H9 (cell line): ENCODE measurements around the gene CDH4. TPM values are rescaled to one million over a fixed set of nuclear protein-coding genes. Genes with fewer than 3 reads are reported as not detected.

Experiments used
- DNase-seq: peaks from one replicate; pipeline ENCODE4 v3.0.0-alpha.2; 2017
- H2AFZ ChIP-seq: one replicate; pipeline ENCODE4 v1.6.1; 2013; ENCODE audit warnings: mild to moderate bottlenecking, low read length, control low read depth, moderate library complexity
- H2AK5ac ChIP-seq: 2 replicates; pipeline ENCODE4 v1.6.1; 2013; ENCODE audit warnings: low read length, control low read depth, mixed read lengths; ENCODE audit not compliant: insufficient read length
- H2BK120ac ChIP-seq: one replicate; pipeline ENCODE4 v1.6.1; 2013; ENCODE audit warnings: low read depth, mild to moderate bottlenecking, low read length, control low read depth, inconsistent platforms; ENCODE audit not compliant: poor library complexity, severe bottlenecking
- H2BK12ac ChIP-seq: 2 replicates; pipeline ENCODE4 v1.6.1; 2013; ENCODE audit warnings: low read length, control low read depth, mixed read lengths, low read depth; ENCODE audit not compliant: insufficient read length
- H2BK15ac ChIP-seq: 2 replicates; pipeline ENCODE4 v1.6.1; 2013; ENCODE audit warnings: low read depth, low read length, control low read depth
- H2BK20ac ChIP-seq: one replicate; pipeline ENCODE4 v1.6.1; 2013; ENCODE audit warnings: low read depth, mild to moderate bottlenecking, low read length, control low read depth, inconsistent platforms; ENCODE audit not compliant: poor library complexity, severe bottlenecking
- H2BK5ac ChIP-seq: 2 replicates; pipeline ENCODE4 v1.6.1; 2013; ENCODE audit warnings: low read length, control low read depth, mixed read lengths; ENCODE audit not compliant: insufficient read length
- H3K14ac ChIP-seq: 2 replicates; pipeline ENCODE4 v1.6.1; 2013; ENCODE audit warnings: low read length, control low read depth; ENCODE audit not compliant: insufficient read depth
- H3K18ac ChIP-seq: 2 replicates; pipeline ENCODE4 v1.6.1; 2013; ENCODE audit warnings: low read depth, mild to moderate bottlenecking, mixed read lengths, low read length, control low read depth; ENCODE audit not compliant: insufficient read length
- H3K23ac ChIP-seq: 2 replicates; pipeline ENCODE4 v1.6.1; 2013; ENCODE audit warnings: low read length, control low read depth, mixed read lengths, low read depth; ENCODE audit not compliant: insufficient read length
- H3K23me2 ChIP-seq: 2 replicates; pipeline ENCODE4 v1.6.1; 2013; ENCODE audit warnings: low read depth, mild to moderate bottlenecking, mixed read lengths, low read length, control low read depth; ENCODE audit not compliant: insufficient read length, poor library complexity, severe bottlenecking
- H3K27ac ChIP-seq: 2 replicates; pipeline ENCODE4 v1.5.1; 2013; ENCODE audit warnings: low read length, control low read depth, mixed read lengths, low read depth; ENCODE audit not compliant: insufficient read length
- H3K27me3 ChIP-seq: 2 replicates; pipeline ENCODE4 v1.6.1; 2013; ENCODE audit warnings: low read length, control low read depth, inconsistent platforms; ENCODE audit not compliant: insufficient read depth
- H3K4ac ChIP-seq: 2 replicates; pipeline ENCODE4 v1.6.1; 2013; ENCODE audit warnings: low read depth, mild to moderate bottlenecking, control low read depth, inconsistent platforms, low read length, moderate library complexity
- H3K4me1 ChIP-seq: 2 replicates; pipeline ENCODE4 v1.6.1; 2013; ENCODE audit warnings: low read length, control low read depth, inconsistent platforms; ENCODE audit not compliant: insufficient read depth
- H3K4me2 ChIP-seq: 2 replicates; pipeline ENCODE4 v1.6.1; 2013; ENCODE audit warnings: low read length, control low read depth, mixed read lengths; ENCODE audit not compliant: insufficient read length, insufficient read depth
- H3K56ac ChIP-seq: 2 replicates; pipeline ENCODE4 v1.6.1; 2013; ENCODE audit warnings: low read depth, mild to moderate bottlenecking, mixed read lengths, low read length, control low read depth; ENCODE audit not compliant: insufficient read length
- H3K79me1 ChIP-seq: 2 replicates; pipeline ENCODE4 v1.6.1; 2013; ENCODE audit warnings: low read depth, mild to moderate bottlenecking, moderate library complexity, low read length, control low read depth, inconsistent platforms; ENCODE audit not compliant: insufficient read depth, poor library complexity, severe bottlenecking
- H3K79me2 ChIP-seq: 2 replicates; pipeline ENCODE4 v1.6.1; 2013; ENCODE audit warnings: low read length, control low read depth, inconsistent platforms; ENCODE audit not compliant: insufficient read depth
- H3K9ac ChIP-seq: 2 replicates; pipeline ENCODE4 v1.6.1; 2013; ENCODE audit warnings: low read length, control low read depth, mixed read lengths; ENCODE audit not compliant: insufficient read length; ENCODE audit errors: extremely low read depth
- H3K9me3 ChIP-seq: one replicate; pipeline ENCODE4 v1.6.1; 2013; ENCODE audit warnings: low read depth, low read length, inconsistent platforms; ENCODE audit not compliant: control insufficient read depth
- H3T11ph ChIP-seq: one replicate; pipeline ENCODE4 v1.6.1; 2013; ENCODE audit warnings: mild to moderate bottlenecking, low read length, control low read depth, inconsistent platforms
- H4K20me1 ChIP-seq: one replicate; pipeline ENCODE4 v1.6.1; 2013; ENCODE audit not compliant: control insufficient read depth, insufficient read length, insufficient read depth
- H4K5ac ChIP-seq: 2 replicates; pipeline ENCODE4 v1.6.1; 2013; ENCODE audit warnings: low read depth, mild to moderate bottlenecking, mixed read lengths, low read length, control low read depth; ENCODE audit not compliant: insufficient read length
- H4K8ac ChIP-seq: replicated peaks from 2 replicates; pipeline ENCODE4 v1.6.1; 2013; ENCODE audit warnings: low read length, control low read depth, mixed read lengths, low read depth; ENCODE audit not compliant: insufficient read length
- H4K91ac ChIP-seq: 2 replicates; pipeline ENCODE4 v1.6.1; 2013; ENCODE audit warnings: low read depth, mild to moderate bottlenecking, moderate library complexity, mixed read lengths, low read length, control low read depth; ENCODE audit not compliant: insufficient read length
- H3K27ac Mint-ChIP-seq, 3 experiments: 2 replicates in 2 of 3; 3 replicates in 1 of 3; pipeline ENCODE4 v1.8.0; 2020 to 2021; ENCODE audit warnings: mixed read lengths in 3 of 3, mild to moderate bottlenecking in 1 of 3, moderate library complexity in 1 of 3
- H3K27me3 Mint-ChIP-seq: 2 replicates; pipeline ENCODE4 v1.8.0; 2021; ENCODE audit warnings: low read depth, mild to moderate bottlenecking, moderate library complexity, mixed read lengths
- H3K36me3 Mint-ChIP-seq, 3 experiments: 2 replicates in 2 of 3; 3 replicates in 1 of 3; pipeline ENCODE4 v1.8.0; 2020 to 2021; ENCODE audit warnings: low read depth in 3 of 3, mixed read lengths in 3 of 3; ENCODE audit not compliant: insufficient read depth in 1 of 3
- H3K4me1 Mint-ChIP-seq, 2 experiments: 2 replicates each; pipeline ENCODE4 v1.8.0; 2020; ENCODE audit warnings: mixed read lengths in 2 of 2
- H3K4me3 Mint-ChIP-seq, 2 experiments: 2 replicates in 1 of 2; 3 replicates in 1 of 2; pipeline ENCODE4 v1.8.0; 2020 to 2021; ENCODE audit warnings: mild to moderate bottlenecking in 2 of 2, mixed read lengths in 2 of 2, moderate library complexity in 1 of 2
- H3K9me3 Mint-ChIP-seq, 2 experiments: 2 replicates in 1 of 2; 3 replicates in 1 of 2; pipeline ENCODE4 v1.8.0; 2020; ENCODE audit warnings: mild to moderate bottlenecking in 2 of 2, mixed read lengths in 2 of 2, moderate library complexity in 1 of 2
- WGBS: extraction: QIAGEN DNeasy Blood & Tissue Kit; methylation state at CpG from one replicate; pipeline ENCODE4 v1.1.7; 2013; ENCODE audit warnings: missing lambda C conversion rate, low lambda C conversion rate, mixed read lengths; ENCODE audit not compliant: insufficient read length; ENCODE audit errors: extremely low coverage; 5-methylcytosine and 5-hydroxymethylcytosine counted together
- total RNA-seq: library from RNA; stranded (reverse); gene quantifications from 2 replicates; pipeline ENCODE4 v1.2.1, GENCODE V29; 2021
- TF ChIP-seq, protein P1 (sequence below): fragments of 200-600 bp; sonication (generic); conservative IDR thresholded peaks from 3 replicates; pipeline ENCODE4 v1.8.0; 2021; ENCODE audit warnings: antibody characterized with exemption, mild to moderate bottlenecking

CDH4 gene
- total RNA-seq, 1 experiment from 2014 or later, result 3.0 TPM

DNA sequence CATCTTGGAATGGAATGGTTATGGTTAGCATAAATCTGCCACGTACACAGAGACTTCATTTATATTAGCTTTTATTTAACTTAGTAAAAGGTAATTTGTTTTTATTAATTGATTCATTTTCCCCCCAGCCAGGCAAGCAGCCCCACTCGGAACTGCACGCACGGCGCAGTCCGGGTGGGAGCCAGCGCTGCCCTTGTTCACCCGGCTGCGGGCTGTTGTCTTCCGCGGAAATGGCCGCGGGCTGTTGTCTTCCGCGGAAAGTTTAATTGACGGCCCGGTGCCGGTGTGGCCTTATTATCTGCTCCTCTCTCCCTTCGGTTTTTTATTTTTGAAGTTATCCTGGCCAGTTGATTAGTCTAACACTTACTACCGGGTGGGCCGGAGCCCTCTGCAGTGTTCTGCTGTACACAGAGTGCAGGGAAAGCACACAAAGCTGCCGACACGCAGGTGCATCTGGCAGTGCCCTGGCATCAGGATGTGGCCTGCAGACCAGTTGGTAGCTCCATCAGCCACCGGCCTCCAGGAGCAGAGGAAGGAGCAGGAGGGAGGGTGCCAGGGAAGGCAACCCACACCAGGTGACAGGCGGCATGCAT lies 270.5 kb downstream of the CDH4 start:
- H3K4me1 ChIP-seq, result no peaks in the 10 kb centered on the region
- TF ChIP-seq, protein P1, sequence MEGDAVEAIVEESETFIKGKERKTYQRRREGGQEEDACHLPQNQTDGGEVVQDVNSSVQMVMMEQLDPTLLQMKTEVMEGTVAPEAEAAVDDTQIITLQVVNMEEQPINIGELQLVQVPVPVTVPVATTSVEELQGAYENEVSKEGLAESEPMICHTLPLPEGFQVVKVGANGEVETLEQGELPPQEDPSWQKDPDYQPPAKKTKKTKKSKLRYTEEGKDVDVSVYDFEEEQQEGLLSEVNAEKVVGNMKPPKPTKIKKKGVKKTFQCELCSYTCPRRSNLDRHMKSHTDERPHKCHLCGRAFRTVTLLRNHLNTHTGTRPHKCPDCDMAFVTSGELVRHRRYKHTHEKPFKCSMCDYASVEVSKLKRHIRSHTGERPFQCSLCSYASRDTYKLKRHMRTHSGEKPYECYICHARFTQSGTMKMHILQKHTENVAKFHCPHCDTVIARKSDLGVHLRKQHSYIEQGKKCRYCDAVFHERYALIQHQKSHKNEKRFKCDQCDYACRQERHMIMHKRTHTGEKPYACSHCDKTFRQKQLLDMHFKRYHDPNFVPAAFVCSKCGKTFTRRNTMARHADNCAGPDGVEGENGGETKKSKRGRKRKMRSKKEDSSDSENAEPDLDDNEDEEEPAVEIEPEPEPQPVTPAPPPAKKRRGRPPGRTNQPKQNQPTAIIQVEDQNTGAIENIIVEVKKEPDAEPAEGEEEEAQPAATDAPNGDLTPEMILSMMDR, result no peak
- Mint-ChIP-seq H3K27ac (no peak overlapping the region), H3K27me3 (peaks cover 43% of the 10 kb centered on the region), H3K9me3 (no peaks in the 10 kb centered on the region; a peak in 2 of 5 replicates), H3K4me1 (peaks cover 19 to 20% of the 10 kb centered on the region in 2 experiments), H3K36me3 (no peaks in the 10 kb centered on the region; a peak in 3 of 7 replicates), H3K4me3 (no peak overlapping the region)
- no peak overlapping the region for H4K8ac ChIP-seq
- H4K91ac ChIP-seq, result no peak overlapping the region
- H3K79me1 ChIP-seq, result no peaks in the 10 kb centered on the region
- no peak overlapping the region for H2BK12ac ChIP-seq
- H3K27me3 ChIP-seq, result peaks cover 2% of the 10 kb centered on the region; the same call in 1 of the 2 replicates
- no CpG with 5 or more reads among the region's 25 CpGs for whole genome bisulfite sequencing
- no peak overlapping the region for H3K23ac ChIP-seq
- H3K14ac ChIP-seq, result no peak overlapping the region
- H3T11ph ChIP-seq, result no peak overlapping the region
- H2BK120ac ChIP-seq, result no peak overlapping the region
- DNase-seq, result no peak
- no peak overlapping the region for H3K9ac ChIP-seq
- H2AK5ac ChIP-seq, result no peak overlapping the region
- H3K27ac ChIP-seq, result no peak overlapping the region
- no peaks in the 10 kb centered on the region for H3K23me2 ChIP-seq
- H3K18ac ChIP-seq, result no peak overlapping the region
- H3K4ac ChIP-seq, result no peak overlapping the region
- H4K20me1 ChIP-seq, result no peaks in the 10 kb centered on the region
- no peak overlapping the region for H2BK15ac ChIP-seq
- H4K5ac ChIP-seq, result no peak overlapping the region
- H2AFZ ChIP-seq, result no peak overlapping the region
- no peaks in the 10 kb centered on the region for H3K79me2 ChIP-seq
- H3K4me2 ChIP-seq, result no peak overlapping the region
- no peak overlapping the region for H3K56ac ChIP-seq
- no peak overlapping the region for H2BK20ac ChIP-seq
- H3K9me3 ChIP-seq, result no peaks in the 10 kb centered on the region
- H2BK5ac ChIP-seq, result no peak overlapping the region
